HepG2 (cell line): ENCODE results near the gene TMC2. TPM values are rescaled to one million over a fixed set of nuclear protein-coding genes. Genes with fewer than 3 reads are reported as not detected.

Experiments
- CHCHD3 ChIP-seq: sonication (generic); formaldehyde crosslinking; IDR thresholded peaks from 2 replicates; pipeline ENCODE4 v1.8.0; 2022; ENCODE audit warnings: mild to moderate bottlenecking, missing genetic modification reagents, moderate library complexity
- DNMT3B ChIP-seq: conservative IDR thresholded peaks from 2 replicates; pipeline ENCODE4 v1.6.1; 2016; ENCODE audit warnings: missing biosample characterization, control low read depth
- MBD4 ChIP-seq: IDR thresholded peaks from 2 replicates; pipeline ENCODE4 v1.6.1; 2012; ENCODE audit warnings: low read length, inconsistent platforms, borderline replicate concordance
- SKI ChIP-seq: fragments of 450-650 bp; IDR thresholded peaks from one replicate; pipeline ENCODE4 v1.6.1; 2018; ENCODE audit warnings: mild to moderate bottlenecking; ENCODE audit not compliant: partially characterized antibody
- TMF1 ChIP-seq: sonication (generic); formaldehyde crosslinking; IDR thresholded peaks from 2 replicates; pipeline ENCODE4 v1.8.1; 2022; ENCODE audit warnings: low read depth, missing genetic modification reagents
- ZC3H13 ChIP-seq: sonication (generic); formaldehyde crosslinking; IDR thresholded peaks from 2 replicates; pipeline ENCODE4 v1.8.1; 2023; ENCODE audit warnings: mild to moderate bottlenecking, missing genetic modification reagents, moderate library complexity
- ZFAT ChIP-seq: sonication (generic); formaldehyde crosslinking; conservative IDR thresholded peaks from 2 replicates; pipeline ENCODE4 v1.8.1; 2023; ENCODE audit warnings: missing genetic modification reagents, inconsistent platforms
- ZIK1 ChIP-seq: sonication (generic); formaldehyde crosslinking; IDR thresholded peaks from 2 replicates; pipeline ENCODE4 v1.5.0; 2020; ENCODE audit warnings: mild to moderate bottlenecking, low read depth, missing genetic modification reagents, borderline replicate concordance
- ZNF512 ChIP-seq: sonication (generic); formaldehyde crosslinking; IDR thresholded peaks from 2 replicates; pipeline ENCODE4 v1.4.0; 2020; ENCODE audit warnings: mild to moderate bottlenecking, missing genetic modification reagents
- ZNF550 ChIP-seq: sonication (generic); formaldehyde crosslinking; IDR thresholded peaks from 2 replicates; pipeline ENCODE4 v1.4.0; 2020; ENCODE audit warnings: mild to moderate bottlenecking, missing genetic modification reagents, borderline replicate concordance
- ZNF567 ChIP-seq: sonication (generic); formaldehyde crosslinking; IDR thresholded peaks from 2 replicates; pipeline ENCODE4 v1.8.1; 2023; ENCODE audit warnings: mild to moderate bottlenecking, missing genetic modification reagents, borderline replicate concordance
- ZNF672 ChIP-seq: sonication (generic); formaldehyde crosslinking; IDR thresholded peaks from 2 replicates; pipeline ENCODE4 v1.8.1; 2022; ENCODE audit warnings: missing genetic modification reagents
- polyA plus RNA-seq, 8 experiments: library from polyadenylated mRNA; depleted of rRNA in 3 of 8; stranded (reverse) in 7 of 8; unstranded in 1 of 8; fragments of >200 nt; fragmentation: Illumina TruSeq in 4 of 8; extraction: Trizol in 4 of 8; gene quantifications; 2 replicates each; pipeline versions ENCODE4 v1.2.1 to v1.2.3, GENCODE V29; 2011 to 2016; ENCODE audit warnings: low read depth in 4 of 8, missing spikeins in 1 of 8, mixed read lengths in 1 of 8; ENCODE audit not compliant: insufficient read depth in 1 of 8
- total RNA-seq, 5 experiments: library from RNA; depleted of rRNA; stranded (reverse); fragments of >200 nt; fragmentation: Illumina TruSeq; extraction: Trizol; gene quantifications; 2 replicates each; pipeline ENCODE4 v1.2.3, GENCODE V29; 2016; ENCODE audit warnings: low read depth in 1 of 5
- TF ChIP-seq, protein P1 (sequence below): sonication (generic); formaldehyde crosslinking; IDR thresholded peaks from 2 replicates; pipeline ENCODE4 v1.4.0; 2020; ENCODE audit warnings: missing genetic modification reagents
- TF ChIP-seq, protein P2 (sequence below): IDR thresholded peaks from 2 replicates; pipeline ENCODE4 v1.6.1; 2016

TMC2 gene
- total and polyA plus RNA-seq, 2 of the 13 experiments (the other 11 are each of a cell fraction or from before 2014, with no cell fraction given) = not detected

DNA sequence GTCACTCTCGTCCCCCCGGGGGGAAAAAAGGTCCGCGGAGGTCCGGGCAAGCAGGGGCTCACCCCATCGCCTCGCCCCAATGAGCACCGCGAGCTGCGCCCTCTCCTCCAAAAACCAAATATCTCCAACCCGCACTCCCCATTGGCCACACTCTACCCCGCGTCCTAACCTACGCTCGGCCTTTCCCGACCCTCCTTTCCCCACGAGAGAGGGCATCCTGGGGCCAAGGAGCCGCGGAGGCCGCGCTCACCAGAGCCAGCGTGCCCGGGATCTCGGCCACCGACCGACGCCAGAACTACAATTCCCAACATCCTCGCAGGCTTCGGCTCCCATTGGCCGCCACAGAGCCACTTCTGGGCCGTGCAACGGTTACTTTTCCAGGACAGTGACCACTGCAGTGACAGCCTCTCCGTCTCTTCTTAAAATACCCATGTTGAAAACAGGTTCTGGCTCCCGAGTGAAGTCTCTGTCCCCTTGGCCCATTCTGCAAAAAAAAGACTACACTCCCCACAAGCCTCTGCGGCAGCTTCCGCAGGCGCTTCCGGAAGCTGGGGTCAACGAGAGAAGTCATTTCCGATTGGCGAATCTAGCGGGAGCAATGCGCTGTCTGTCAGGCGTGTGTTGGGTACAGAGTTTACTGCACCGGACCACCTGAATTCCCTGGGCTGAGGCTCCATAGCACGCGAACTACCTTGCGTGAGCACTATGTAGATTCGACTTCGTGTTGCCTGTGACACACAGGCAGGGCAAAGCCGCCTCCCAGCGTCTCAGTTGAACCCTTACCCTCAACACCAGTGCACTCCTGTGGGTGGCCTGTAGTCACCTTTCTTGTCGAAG, 27.5 kb upstream of the TMC2 start, which contains the start of gene ZNF343 (continued):
- TF ChIP-seq, protein P1, sequence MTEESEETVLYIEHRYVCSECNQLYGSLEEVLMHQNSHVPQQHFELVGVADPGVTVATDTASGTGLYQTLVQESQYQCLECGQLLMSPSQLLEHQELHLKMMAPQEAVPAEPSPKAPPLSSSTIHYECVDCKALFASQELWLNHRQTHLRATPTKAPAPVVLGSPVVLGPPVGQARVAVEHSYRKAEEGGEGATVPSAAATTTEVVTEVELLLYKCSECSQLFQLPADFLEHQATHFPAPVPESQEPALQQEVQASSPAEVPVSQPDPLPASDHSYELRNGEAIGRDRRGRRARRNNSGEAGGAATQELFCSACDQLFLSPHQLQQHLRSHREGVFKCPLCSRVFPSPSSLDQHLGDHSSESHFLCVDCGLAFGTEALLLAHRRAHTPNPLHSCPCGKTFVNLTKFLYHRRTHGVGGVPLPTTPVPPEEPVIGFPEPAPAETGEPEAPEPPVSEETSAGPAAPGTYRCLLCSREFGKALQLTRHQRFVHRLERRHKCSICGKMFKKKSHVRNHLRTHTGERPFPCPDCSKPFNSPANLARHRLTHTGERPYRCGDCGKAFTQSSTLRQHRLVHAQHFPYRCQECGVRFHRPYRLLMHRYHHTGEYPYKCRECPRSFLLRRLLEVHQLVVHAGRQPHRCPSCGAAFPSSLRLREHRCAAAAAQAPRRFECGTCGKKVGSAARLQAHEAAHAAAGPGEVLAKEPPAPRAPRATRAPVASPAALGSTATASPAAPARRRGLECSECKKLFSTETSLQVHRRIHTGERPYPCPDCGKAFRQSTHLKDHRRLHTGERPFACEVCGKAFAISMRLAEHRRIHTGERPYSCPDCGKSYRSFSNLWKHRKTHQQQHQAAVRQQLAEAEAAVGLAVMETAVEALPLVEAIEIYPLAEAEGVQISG (CRISPR knock-in tag) = peak; percentile 98
- TF ChIP-seq ZNF550 (CRISPR knock-in tag) (peak; percentile 90; the same call in 1 of the 2 replicates), DNMT3B (CRISPR knock-in tag) (no peak), ZFAT (peak; percentile 99), SKI (no peak), CHCHD3 (peak; percentile 84; the same call in 1 of the 2 replicates), ZIK1 (peak; percentile 60; the same call in 1 of the 2 replicates), ZC3H13 (no peak), MBD4 (no peak), ZNF567 (peak; percentile 57; the same call in 1 of the 2 replicates), ZNF672 (CRISPR knock-in tag) (no peak), ZNF512 (CRISPR knock-in tag) (no peak), TMF1 (CRISPR knock-in tag) (peak; percentile 96; the same call in 1 of the 2 replicates)
- TF ChIP-seq, protein P2, sequence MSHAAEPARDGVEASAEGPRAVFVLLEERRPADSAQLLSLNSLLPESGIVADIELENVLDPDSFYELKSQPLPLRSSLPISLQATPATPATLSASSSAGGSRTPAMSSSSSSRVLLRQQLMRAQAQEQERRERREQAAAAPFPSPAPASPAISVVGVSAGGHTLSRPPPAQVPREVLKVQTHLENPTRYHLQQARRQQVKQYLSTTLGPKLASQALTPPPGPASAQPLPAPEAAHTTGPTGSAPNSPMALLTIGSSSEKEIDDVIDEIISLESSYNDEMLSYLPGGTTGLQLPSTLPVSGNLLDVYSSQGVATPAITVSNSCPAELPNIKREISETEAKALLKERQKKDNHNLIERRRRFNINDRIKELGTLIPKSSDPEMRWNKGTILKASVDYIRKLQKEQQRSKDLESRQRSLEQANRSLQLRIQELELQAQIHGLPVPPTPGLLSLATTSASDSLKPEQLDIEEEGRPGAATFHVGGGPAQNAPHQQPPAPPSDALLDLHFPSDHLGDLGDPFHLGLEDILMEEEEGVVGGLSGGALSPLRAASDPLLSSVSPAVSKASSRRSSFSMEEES (CRISPR knock-in tag) = peak; percentile 69
